GM11168 (cell line): ENCODE measurements around the gene MTAP.

Experiments used
- in situ Hi-C: fragments of 300-500 bp; cut with MboI; formaldehyde crosslinking; loops from one replicate; pipeline ENCODE4 v1.12.0; 2022; ENCODE audit warnings: low sequenced_read_pairs; ENCODE audit not compliant: unreplicated experiment

MTAP gene

DNA sequence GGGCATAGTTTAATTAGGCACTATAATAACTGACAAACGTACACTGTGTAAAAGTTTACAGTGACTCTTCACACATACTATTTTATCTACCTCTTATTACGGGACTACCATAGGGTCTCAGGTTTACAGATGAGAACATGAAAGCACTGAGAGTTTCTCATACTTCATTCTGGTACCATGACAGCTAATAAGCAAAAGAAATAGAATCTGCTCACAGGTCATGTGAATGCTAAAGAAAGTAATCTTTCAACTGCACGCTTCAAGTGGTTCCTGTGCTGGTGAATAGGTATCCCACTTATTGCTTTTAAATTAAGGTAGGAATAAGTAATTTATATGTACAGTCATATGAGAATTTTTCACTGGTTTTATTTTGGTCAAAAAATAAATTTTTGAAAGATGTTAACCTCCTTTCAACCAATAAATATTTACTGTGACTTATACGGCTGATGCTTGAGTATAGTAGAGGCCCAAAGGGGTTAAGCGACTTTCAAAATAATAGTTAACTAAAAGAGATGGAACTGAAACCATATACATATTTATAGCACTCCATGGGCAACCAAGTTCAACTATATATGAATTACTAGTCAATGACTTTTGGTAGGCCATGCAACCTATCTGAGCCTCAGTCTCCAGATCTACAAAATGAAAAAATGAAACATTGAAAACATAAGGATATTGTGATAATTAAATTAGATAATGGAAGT, 183.7 kb downstream of the MTAP start:
- in situ Hi-C loops, result no loop called here
